HL-60 (cell line): Measurements from ENCODE around the gene PDE8B.

ENCODE experiments used
- DNase-seq, 2 experiments: peaks; one replicate each; pipeline ENCODE4 v3.0.0-alpha.2; 2010 to 2020; ENCODE audit warnings: low read depth in 1 of 2, low spot score in 1 of 2
- H3K27ac ChIP-seq: fragments of 250-450 bp; sonication (Bioruptor Pico); replicated peaks from 2 replicates; pipeline ENCODE4 v1.5.1; 2020; ENCODE audit warnings: mild to moderate bottlenecking, moderate library complexity
- H3K27me3 ChIP-seq: fragments of 250-450 bp; sonication (Bioruptor Pico); 2 replicates; pipeline ENCODE4 v1.5.1; 2021; ENCODE audit warnings: mild to moderate bottlenecking, moderate library complexity; ENCODE audit not compliant: insufficient read depth, poor library complexity, severe bottlenecking
- H3K4me3 ChIP-seq: replicated peaks from 2 replicates; pipeline ENCODE4 v1.5.1; 2011; ENCODE audit warnings: mild to moderate bottlenecking, control low read depth, low read length; ENCODE audit not compliant: insufficient read depth
- CTCF ChIP-seq: IDR thresholded peaks from one replicate; pipeline ENCODE4 v1.5.1; 2011; ENCODE audit warnings: low read length, control low read depth, inconsistent platforms; ENCODE audit not compliant: insufficient read depth
- GABPA ChIP-seq: IDR thresholded peaks from 2 replicates; pipeline ENCODE4 v1.6.1; 2012; ENCODE audit warnings: low read depth
- POLR2AphosphoS5 ChIP-seq: IDR thresholded peaks from 2 replicates; pipeline ENCODE4 v1.6.1; 2012; ENCODE audit warnings: low read depth
- REST ChIP-seq: IDR thresholded peaks from 2 replicates; pipeline ENCODE4 v1.6.1; 2012; ENCODE audit warnings: low read depth; ENCODE audit not compliant: insufficient replicate concordance
- SPI1 ChIP-seq: IDR thresholded peaks from 2 replicates; pipeline ENCODE4 v1.6.1; 2012; ENCODE audit warnings: low read depth, mild to moderate bottlenecking, borderline replicate concordance

The PDE8B gene

GRCh38 chr5:77208507-77209163, 1.8 kb upstream of the PDE8B start:
- Histone ChIP-seq H3K4me3 (no peak overlapping the region), H3K27me3 (peaks cover 10% of the 10 kb centered on the region), H3K27ac (no peak overlapping the region)
- no peak for DNase-seq
- peak; percentile 4; the same call in 1 of the 2 replicates for TF ChIP-seq SPI1
- TF ChIP-seq CTCF, result no peak

GRCh38 chr5:77209495-77210090, 887 bp upstream of the PDE8B start:
- Histone ChIP-seq H3K4me3 (no peak overlapping the region), H3K27ac (no peak overlapping the region), H3K27me3 (peaks cover 10% of the 10 kb centered on the region)
- no peak for DNase-seq
- no peak for TF ChIP-seq POLR2AphosphoS5
- no peak for TF ChIP-seq CTCF
- no peak for TF ChIP-seq GABPA
- no peak for TF ChIP-seq REST
- no peak for TF ChIP-seq SPI1

GRCh38 chr5:77210964-77211690, 647 bp downstream of the PDE8B start:
- TF ChIP-seq GABPA, result no peak
- TF ChIP-seq REST, result no peak
- TF ChIP-seq POLR2AphosphoS5, result no peak
- TF ChIP-seq SPI1, result no peak
- TF ChIP-seq CTCF, result no peak
- no peak overlapping the region for H3K27ac ChIP-seq
- DNase-seq, result no peak
- peaks cover 10% of the 10 kb centered on the region for H3K27me3 ChIP-seq
- H3K4me3 ChIP-seq, result peak overlapping the region; percentile 35
